Activated CD4-positive, CD25-positive, alpha-beta regulatory T cell treated with anti-CD3 and anti-CD28 coated beads, Interleukin-2, amount 50 U/mL, for 16 hours (primary cell): ENCODE results near the gene QRICH2.
"Not testable (repeated sequence)": the region's sequence is repeated elsewhere in the genome, so short reads cannot be mapped to it uniquely, and the experiment has no call there.

Experiments used
- DNase-seq: peaks from one replicate; pipeline ENCODE4 v3.0.0-alpha.2; 2020; ENCODE audit warnings: low read depth, low spot score

Gene QRICH2

GRCh38 chr17:76267051-76267576, 41.0 kb downstream of the QRICH2 start:
- DNase-seq, result no peak

- no peak for DNase-seq
Measured at GRCh38 chr17:76266244-76266938, 41.7 kb downstream of the QRICH2 start.

GRCh38 chr17:76265624-76266243, 42.3 kb downstream of the QRICH2 start:
- no peak for DNase-seq

GRCh38 chr17:76264755-76265623, 43.1 kb downstream of the QRICH2 start, which contains the start of gene UBALD2:
TSS of gene UBALD2 (plus strand) at chr17:76265348. CDS start at chr17:76265506, 158 bp downstream.
- peak; percentile 96 for DNase-seq

GRCh38 chr17:76264425-76264754, 43.7 kb downstream of the QRICH2 start:
- no peak for DNase-seq

GRCh38 chr17:76263896-76264295, 44.2 kb downstream of the QRICH2 start:
- DNase-seq, result no peak

- DNase-seq, result no peak
Measured at GRCh38 chr17:76262732-76263344, 45.2 kb downstream of the QRICH2 start.

GRCh38 chr17:76261421-76262215, 46.5 kb downstream of the QRICH2 start:
- DNase-seq, result no peak

- DNase-seq, result no peak
Measured at GRCh38 chr17:76260669-76261068, 47.4 kb downstream of the QRICH2 start.

GRCh38 chr17:76260220-76260619, 47.9 kb downstream of the QRICH2 start:
- no peak for DNase-seq

GRCh38 chr17:76256430-76257050, 51.5 kb downstream of the QRICH2 start:
- not testable (repeated sequence) for DNase-seq

GRCh38 chr17:76255801-76256429, 52.2 kb downstream of the QRICH2 start:
- no peak for DNase-seq

- DNase-seq, result no peak
Measured at GRCh38 chr17:76254275-76254674, 53.8 kb downstream of the QRICH2 start.

GRCh38 chr17:76253841-76254240, 54.2 kb downstream of the QRICH2 start:
- DNase-seq, result no peak

GRCh38 chr17:76252967-76253766, 54.9 kb downstream of the QRICH2 start:
- not testable (repeated sequence) for DNase-seq

GRCh38 chr17:76252040-76252954, 55.8 kb downstream of the QRICH2 start:
- DNase-seq, result no peak

GRCh38 chr17:76251478-76252039, 56.5 kb downstream of the QRICH2 start:
- no peak for DNase-seq

- no peak for DNase-seq
Measured at GRCh38 chr17:76250141-76250540, 57.9 kb downstream of the QRICH2 start.
